GM19099 (cell line): ENCODE results near the gene FOXK2.

Experiments used
- POLR2A ChIP-seq: IDR thresholded peaks from 3 replicates; pipeline ENCODE4 v1.6.1; 2011; ENCODE audit warnings: low read depth; ENCODE audit not compliant: insufficient read length; ENCODE audit errors: extremely low read depth

Gene FOXK2

GRCh38 chr17:82507631-82508175, 11.8 kb upstream of the FOXK2 start:
- TF ChIP-seq POLR2A = no peak

GRCh38 chr17:82517230-82517865, 2.2 kb upstream of the FOXK2 start:
- no peak for TF ChIP-seq POLR2A

GRCh38 chr17:82519971-82520903, 705 bp downstream of the FOXK2 start:
- TF ChIP-seq POLR2A = no peak

GRCh38 chr17:82524540-82524939, 5.0 kb downstream of the FOXK2 start:
- no peak for TF ChIP-seq POLR2A

- TF ChIP-seq POLR2A = no peak
These were observed 6.2 kb downstream of the FOXK2 start for GRCh38 chr17:82525712-82526111.

- TF ChIP-seq POLR2A = no peak
These were observed 8.4 kb downstream of the FOXK2 start for GRCh38 chr17:82527898-82528297.

- no peak for TF ChIP-seq POLR2A
These were observed 9.1 kb downstream of the FOXK2 start for GRCh38 chr17:82528484-82529265.

GRCh38 chr17:82529914-82530300, 10.4 kb downstream of the FOXK2 start:
- no peak for TF ChIP-seq POLR2A

GRCh38 chr17:82531431-82531881, 11.9 kb downstream of the FOXK2 start:
- no peak for TF ChIP-seq POLR2A

- TF ChIP-seq POLR2A = no peak
These were observed 14.9 kb downstream of the FOXK2 start for GRCh38 chr17:82534401-82534812.

- no peak for TF ChIP-seq POLR2A
These were observed 17.1 kb downstream of the FOXK2 start for GRCh38 chr17:82536512-82537201.

- TF ChIP-seq POLR2A = no peak
These were observed 22.9 kb downstream of the FOXK2 start for GRCh38 chr17:82542439-82542838.

GRCh38 chr17:82544431-82545070, 25.0 kb downstream of the FOXK2 start:
- no peak for TF ChIP-seq POLR2A

- TF ChIP-seq POLR2A = no peak
These were observed 25.5 kb downstream of the FOXK2 start for GRCh38 chr17:82545071-82545462.
